NCI-H2107 (cell line): Measurements from ENCODE around the gene ANKMY2.
"Not testable (repeated sequence)": the region's sequence is repeated elsewhere in the genome, so short reads cannot be mapped to it uniquely, and the experiment has no call there.

Source experiments
- DNase-seq: peaks from one replicate; lab custom pipeline; 2025; lab: John Stamatoyannopoulos, UW

Gene ANKMY2

DNA sequence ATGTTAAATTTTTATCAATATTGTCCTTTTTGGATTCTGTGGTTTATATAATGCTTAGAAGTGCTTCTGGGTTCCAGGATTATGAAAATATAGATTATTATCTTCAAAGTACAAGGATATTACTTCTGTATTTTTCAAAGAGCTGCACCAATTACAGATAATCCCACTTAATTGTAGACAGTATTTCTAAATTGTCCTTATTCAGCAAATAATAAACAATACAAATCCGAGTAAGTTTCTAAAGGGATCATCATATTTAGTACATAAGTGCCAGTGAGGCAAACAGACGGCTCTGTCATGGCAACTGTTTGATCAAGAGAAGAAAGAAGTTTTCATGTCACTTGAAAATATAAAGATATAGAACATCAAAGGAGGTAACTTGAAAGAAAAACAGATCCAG lies 19.2 kb downstream of the ANKMY2 start:
- DNase-seq = no peak

DNA sequence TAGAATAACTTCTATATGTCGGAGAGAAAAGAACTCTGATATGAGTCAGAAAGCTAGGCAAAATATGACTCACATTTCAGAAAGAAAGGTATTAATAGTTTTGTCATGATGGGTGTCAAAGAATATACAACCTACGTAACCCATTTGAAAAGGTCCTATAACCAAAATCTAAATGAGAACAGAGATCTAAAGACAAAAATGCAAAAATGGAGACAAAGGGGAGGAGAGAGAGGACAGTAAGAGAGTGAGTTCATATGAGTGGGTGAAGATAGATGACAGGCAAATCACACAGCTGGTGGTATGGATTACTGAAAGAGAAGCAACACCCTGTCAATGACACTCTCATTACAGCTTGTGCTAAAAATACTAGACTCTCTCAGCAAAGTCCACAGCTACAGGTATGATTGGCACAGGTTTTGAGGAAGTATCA lies 25.6 kb downstream of the ANKMY2 start:
- DNase-seq = no peak

DNA sequence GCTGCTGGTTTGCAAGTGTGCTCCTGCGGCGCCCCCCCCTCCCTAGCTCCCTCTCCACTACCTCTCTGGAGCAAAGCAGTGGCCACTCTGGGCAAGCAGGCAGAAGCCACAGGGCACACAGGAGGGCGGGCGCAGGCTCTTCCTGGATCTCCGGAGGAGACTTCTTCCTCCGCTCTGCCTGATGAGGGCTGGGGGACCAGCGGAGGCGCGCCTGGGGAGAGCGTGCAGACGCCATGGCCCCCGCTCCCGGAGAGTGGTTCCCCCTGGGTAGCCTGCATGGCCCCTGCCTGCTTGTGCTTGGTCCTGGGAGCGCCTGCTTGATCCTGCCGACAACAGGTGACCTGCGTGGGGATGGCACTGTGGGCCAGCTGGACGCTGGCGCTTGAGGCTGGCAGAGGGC lies 29.0 kb downstream of the ANKMY2 start:
- DNase-seq = no peak

DNA sequence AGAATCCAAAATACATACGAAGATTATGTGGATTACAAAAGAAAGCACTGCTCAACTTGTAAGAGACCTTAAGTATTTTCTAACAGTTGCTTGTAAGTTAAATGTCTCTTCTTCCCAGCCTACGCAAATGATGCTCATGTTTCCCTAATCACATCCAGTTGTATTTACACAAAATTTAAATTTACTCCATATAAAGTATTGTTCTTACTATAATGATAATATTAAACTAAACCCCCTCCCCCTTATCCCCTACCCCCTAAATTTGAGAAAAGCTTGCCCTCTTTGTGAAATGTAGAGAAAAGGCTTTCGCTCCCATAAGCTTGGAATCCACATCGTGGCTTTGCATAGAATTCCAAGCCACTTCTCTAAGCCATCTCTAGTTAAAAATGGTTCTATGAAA lies 29.4 kb downstream of the ANKMY2 start:
- DNase-seq = no peak

DNA sequence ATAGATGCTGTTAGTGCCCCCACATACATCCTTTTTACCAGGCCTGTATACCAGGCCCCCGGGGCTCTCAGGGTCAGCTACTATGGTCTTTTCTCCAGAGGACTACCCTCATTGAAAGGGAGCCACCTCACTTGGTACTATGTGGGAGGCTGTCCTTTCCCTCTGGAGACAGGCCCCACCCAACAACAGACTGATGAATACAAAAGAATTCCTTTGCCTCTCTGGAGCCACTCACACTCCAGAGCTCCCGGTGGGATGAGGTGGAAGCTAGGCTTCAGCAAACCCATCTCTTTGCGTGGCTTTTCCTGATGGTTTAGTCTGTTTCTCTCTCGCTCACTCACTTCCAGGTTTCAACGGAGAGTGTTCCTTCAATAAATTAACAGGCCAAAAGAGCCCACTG lies 30.3 kb downstream of the ANKMY2 start:
- DNase-seq = no peak

DNA sequence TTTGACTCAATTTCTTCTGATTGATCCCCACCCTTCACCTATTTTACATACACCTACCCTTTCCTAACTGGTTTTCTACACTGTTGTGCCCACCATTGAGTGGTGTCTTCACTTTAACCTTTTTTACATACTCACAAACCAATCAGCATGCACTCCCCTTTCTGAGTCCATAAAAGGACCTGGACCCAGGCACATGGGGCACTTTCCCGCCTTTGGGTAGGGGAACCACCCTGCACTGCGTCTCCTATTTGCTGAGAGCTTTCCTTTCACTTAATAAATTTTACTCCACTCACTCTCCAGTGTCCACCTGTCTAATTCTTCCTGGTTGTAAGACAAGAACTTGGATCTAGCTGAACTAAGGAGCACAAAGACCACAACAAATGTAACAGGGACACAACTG lies 33.8 kb downstream of the ANKMY2 start:
- DNase-seq = no peak

DNA sequence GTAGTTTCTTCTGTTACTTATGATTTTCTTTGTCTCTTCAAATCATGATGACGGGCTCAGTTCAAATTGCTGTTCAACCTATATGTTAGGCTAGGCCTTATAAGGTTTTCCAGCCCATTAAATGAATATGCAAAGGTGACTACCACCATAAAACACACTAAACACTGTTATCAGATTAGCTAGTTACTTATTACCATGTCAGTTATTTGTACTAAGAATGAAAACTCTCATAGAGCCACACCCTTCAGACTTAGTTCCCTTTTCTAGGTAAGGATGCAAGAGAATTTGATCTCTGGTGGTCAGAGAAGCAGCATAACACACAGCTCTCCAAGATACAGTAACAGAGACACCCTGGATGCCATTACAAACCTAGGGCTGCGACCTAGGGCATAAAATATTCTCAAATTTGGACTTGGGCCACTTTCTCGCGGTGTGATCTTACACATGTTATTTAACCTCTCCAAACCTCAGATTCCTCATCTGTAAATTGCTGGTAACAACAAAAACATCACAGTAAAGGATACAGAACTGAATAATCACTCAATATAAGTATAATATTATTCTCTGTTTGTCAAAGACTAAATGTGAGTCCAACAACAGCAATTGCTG lies 35.6 kb downstream of the ANKMY2 start:
- DNase-seq = no peak

DNA sequence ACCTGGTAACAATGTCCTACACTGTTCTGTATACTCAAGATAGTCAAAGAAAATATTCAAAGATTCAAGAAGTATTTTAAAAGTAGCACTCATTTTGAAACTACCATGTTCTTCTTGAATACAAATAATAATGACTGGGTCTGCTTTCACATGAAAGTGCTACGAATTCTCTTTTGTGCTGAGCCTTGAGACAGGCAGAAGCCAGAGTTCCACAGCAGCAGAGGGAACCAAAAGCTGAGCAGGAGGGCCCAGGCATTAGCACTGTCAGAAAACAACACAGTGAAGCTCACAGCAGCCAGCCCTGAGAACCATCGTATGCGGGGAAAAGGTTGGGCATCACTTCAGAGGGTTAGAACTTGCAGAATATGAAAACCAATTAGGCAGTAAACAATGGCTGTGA lies 38.9 kb downstream of the ANKMY2 start:
- DNase-seq = no peak

DNA sequence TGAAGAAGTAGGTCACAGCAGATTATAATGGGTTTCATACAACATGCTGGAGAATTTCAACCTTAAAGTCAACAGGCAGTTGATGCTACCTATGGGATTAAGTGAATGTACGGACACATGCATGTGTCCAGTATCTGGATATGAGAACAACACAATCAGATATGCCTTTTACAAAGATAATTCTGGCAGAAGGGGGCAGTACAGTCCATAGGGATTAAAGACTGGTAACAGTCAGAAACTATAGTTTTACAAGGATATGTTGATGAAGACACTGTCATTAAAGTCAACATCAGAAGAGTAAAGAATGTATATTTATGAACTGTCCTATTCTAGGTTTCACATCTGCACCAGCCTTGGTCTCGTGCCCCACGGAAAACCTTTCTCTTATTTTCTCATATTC lies 41.5 kb downstream of the ANKMY2 start:
- DNase-seq = no peak

DNA sequence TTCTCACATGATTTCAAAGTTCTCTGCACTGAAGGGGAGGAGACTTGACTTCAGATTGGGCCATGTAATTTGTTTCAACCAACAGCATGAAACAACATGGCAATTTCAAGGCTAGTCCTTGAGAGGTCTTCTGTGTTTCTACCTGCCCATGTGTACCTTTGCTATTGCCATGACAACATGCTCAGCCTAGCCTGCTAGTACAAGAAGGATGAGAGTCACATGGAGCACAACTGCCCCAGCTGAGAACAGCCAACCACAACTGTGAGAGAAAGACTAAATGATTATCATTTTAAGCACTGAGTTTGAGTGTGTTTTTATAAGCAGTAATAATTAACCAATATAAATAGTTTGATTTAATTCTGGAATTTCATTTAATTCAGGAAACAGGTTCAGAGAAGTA lies 41.9 kb downstream of the ANKMY2 start:
- DNase-seq = no peak

DNA sequence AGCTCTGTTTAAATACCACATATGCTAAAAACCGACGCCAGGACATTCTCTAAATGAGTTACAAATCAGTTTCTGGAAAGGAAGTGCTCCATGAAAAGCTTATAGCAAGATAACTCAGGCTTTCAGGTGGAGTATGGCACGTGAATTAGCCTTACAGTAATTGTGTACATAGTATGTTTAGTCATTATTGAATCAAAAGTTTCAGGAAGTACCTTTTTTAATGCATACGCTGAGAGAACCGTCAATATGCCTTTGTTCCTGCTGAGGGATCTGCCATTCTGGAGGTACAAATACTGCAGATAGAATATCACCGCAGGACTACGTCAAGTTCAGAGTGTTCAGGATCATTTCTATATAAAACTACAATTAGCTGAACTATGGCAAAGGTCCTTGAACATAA lies 45.7 kb downstream of the ANKMY2 start:
- no peak for DNase-seq

DNA sequence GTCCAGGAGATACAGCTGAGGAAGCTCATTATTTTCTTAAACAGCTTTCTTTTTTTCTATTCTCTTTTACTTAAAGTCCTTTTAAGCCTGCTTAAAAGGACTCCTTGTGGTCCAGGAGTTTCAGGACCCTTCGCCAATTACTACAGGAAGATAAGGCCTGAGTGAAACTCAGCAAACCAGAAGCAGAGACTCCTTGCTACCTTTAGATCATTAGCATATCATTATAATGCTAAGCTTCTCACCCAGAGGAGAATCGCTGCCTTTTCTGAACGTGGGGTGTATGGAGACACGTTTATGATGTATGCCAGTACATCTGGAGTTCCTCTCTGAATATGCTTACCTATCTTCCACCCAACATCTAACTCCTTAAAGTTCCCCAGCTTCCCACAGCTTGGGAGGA lies 47.5 kb downstream of the ANKMY2 start:
- no peak for DNase-seq

DNA sequence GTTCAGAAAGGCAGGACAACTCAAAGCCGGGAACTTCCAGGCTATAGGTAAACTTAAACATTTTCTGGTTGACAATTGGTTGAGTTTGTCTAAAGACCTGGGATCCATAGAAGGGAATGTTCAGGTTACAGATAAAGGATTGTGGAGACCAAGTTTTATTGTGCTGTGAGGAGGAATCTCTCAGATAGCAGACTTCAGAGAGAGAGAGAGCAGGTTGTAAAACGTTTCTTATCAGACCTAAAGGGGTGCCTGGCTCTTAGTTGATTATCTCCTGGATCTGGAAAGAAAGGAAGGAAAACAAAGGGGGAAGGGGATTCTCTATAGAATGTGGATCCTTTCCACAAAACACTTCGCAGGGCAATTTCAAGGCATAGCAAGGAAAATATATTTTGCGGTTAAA lies 50.0 kb downstream of the ANKMY2 start:
- DNase-seq = not testable (repeated sequence)

DNA sequence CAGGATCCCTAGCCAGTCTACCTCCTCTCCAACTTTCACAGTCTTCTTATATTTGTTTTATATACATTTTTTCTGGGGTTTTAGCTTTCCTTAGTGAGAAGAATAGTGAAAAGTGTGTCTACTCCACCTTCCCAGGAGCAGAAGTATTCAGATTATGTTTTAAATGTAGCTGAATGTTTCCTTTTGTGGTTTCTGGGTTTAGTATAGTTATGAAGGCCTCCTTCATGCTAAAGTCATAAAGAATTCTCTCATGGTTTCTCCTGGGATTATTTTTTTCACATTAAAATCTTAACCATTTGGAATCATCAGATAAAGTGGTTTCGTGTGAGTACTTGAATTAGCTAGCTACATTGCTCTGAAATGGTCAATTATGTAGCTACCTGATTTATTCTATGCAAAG lies 50.9 kb downstream of the ANKMY2 start:
- DNase-seq = no peak

DNA sequence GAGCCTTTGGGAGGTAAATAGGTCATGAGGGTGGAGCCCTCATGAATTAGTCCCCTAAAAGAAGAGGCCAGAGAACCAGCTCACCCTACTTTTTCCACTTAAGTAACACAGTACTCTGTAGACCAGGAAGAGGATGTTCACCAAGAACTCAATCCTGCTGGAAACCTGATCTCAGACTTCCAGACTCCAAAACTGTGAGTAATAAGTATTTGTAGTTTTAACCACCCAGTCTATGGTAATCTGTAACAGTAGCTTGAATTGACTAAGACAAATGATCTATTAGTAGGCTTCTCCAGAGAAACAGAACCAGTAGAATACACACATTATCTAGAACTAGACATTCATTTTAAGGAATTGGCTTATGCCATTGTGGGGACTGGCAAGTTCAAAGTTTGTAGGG lies 51.5 kb downstream of the ANKMY2 start:
- no peak for DNase-seq

DNA sequence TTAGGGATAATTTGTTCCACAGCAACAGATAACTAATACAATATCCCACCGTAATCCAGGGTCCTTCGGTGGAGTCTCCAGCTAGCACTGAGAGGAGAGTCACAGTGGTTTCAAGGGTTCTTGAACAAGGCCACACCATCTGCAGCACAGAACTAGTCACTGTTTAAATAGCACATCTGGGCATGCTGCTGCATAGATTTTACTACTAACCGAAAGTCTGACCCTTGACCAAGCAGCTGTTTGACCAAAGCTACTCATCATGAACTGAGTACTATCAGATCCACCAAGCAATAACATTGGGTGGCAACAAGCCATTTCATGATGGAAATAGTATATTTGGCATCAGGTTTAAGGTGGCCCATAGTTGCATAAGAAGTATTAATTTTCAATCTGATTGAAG lies 53.2 kb downstream of the ANKMY2 start:
- no peak for DNase-seq

DNA sequence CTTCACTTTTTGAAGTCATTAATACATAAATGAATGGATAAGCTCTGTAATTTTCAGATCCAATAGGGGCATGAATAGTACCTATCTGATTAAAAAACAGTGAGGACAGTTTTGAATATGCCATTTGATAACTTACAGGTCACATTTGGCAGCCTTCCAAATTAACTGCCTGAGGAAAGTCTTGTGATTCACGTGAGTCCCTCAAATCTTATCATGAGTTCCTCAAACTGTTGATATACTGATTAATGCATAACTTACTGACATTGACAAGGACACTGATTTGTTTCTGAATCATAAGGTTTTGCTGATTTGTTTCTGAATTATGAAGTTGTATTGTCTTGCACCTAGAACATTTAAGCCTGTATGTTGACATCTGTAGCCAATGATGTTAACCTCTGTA lies 55.1 kb downstream of the ANKMY2 start:
- no peak for DNase-seq

DNA sequence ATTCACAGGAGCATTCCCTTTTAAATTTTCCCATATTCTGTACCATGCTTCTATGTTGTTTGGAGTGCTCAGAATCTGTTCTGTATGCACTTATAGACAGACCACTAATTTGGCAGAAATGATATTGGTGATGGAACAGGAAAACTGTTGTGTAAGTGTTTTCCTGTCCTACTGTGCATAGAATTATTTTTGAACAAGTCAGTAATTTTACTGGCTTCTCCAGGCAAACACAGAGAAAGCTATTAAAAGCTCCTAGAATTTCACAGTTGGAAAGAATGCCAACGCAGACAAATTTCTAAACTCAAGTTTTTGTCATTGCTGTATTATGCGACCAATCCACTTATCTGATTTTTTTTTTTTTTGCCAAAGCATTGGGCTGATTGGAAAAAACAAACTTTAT lies 55.7 kb downstream of the ANKMY2 start:
- DNase-seq = no peak

DNA sequence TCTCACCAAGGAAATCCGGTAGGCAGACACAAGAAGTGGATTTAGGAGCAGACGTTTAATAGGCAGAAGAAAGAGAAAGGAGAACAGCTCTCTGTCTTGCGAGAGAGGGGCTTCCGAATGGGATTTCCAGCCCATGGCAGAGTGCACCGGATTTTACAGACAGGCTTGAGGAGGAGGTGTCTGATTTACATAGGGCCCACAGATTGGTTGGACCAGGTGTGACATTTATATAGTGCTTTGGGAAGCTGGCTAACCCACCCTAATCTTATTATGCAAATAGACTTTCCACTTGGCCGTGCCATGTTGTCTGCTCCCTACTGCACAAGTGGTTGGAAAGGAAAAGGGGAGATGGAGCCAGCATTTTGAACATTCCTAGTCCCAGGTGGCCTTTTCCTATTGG lies 57.8 kb downstream of the ANKMY2 start:
- DNase-seq = no peak

DNA sequence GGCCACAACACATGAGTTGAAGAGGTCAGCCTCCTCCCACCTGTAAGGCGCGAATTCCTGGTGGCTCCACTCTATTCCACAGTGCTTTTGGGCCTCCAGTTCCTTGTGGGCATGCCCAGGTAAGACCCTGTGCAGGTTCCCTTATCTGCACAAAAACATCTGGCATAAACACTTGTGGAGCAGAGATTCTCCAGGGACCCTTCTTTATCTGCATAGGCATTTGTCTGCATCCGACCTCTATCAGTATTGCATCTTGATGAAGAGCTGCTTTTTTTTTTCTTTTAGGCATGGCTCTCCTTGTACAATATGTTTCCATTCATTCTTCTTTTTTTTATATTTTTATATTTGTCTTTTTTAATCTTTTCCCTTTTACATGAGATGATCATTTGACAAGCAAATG lies 58.4 kb downstream of the ANKMY2 start:
- DNase-seq = no peak

DNA sequence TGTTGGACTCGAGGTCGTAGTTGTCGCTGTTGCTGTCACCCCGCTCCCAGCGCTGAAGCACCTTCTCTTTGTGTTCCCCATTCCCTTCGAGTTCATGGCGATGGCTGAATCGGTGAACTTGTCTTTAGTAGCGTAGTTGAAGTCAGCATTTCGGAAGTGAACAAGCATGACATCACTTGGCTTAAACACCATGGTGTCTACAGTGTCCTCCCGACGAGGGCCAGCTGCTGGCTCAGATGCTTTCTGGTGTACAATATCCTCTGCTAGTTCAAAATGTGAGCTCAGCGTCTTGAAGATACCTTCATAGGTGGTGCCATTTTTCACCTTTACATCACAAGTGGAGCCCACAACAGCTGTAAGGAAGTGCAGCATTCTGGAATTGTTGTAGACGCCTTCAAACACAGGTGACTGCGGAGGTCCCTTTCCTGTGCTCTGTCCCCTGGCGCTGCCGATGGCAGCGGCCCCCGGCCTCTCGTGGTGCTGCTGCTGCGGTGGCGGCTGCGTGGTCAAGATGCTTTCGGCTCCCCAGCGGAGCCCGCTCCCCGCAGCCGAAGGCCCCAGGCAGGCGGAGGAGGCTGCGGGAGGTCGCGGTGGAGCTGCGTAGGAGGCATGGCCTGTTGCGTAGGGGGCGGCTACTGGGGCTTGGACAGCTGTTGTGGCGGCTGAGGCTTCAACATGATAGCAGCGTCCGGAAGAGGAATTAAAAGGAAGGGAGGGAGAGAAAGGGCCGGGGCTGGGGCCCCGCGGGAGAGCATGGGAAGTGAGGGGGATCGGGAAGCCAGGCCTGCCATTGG lies 59.3 kb downstream of the ANKMY2 start:
- no peak for DNase-seq

DNA sequence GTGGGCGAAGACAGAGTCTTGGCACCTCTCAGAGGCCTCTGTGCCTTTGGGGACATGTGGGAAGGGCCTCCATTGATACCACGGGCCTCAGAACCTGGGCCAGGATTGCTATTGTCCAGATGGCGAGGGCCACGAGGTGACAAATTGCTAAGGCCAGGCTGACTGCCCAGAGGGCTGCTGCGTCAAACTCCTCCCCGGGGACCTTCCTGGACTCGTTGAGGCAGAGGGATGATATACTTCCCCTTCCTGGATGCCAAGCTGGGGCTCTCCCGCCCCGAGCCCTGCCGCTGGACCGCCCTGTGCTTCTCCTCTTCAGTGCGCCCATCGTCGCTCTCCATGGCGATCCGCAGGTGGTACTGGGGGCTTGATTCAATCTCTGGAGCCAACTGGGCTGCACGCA lies 60.0 kb downstream of the ANKMY2 start:
- DNase-seq = no peak

DNA sequence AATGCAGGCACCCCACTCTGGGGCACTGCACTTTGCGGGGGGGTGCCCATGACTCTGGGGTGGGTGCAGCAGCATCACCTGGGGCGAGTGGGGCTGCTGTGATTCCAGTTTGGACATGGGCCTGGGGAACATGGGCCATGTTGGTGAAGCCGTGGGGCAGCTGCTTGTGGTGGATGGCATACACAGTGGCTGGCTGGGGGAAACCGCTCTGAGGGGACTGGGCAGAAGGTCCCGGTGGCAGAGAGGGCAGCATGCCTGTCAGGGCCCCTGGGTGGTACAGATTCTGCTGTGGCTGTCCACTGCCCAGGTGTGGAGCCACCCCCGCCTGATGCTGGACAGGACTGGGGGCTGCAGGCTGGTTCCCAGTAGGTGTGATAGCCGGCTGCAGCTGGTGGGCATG lies 61.7 kb downstream of the ANKMY2 start:
- no peak for DNase-seq

DNA sequence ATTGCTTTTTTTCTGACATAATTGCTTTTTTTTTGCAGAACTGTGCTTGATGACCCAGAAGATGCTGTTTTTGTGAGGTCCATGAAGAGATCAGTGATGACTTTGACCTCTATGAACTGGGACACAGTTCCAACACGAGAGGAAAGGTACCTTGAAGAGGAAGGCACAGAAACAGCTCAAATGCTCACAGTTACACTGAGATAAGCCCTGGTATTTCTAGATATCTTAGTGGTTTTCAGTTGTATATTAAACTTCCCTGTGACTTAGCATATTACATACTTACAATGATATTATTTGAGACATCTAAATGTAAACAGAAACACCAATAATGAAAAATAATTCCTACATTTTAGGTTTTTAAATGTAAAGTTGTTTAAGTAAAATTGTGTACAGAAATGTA lies 64.3 kb downstream of the ANKMY2 start:
- DNase-seq = no peak
